H1 (cell line): ENCODE data around the gene PGBD5. TPM values are rescaled to one million over a fixed set of nuclear protein-coding genes. Genes with fewer than 3 reads are reported as not detected.

ENCODE experiments used
- CHD2 ChIP-seq: IDR thresholded peaks from 2 replicates; pipeline ENCODE4 v1.6.1; 2012; ENCODE audit warnings: low read length, improper control_type of control experiment
- CHD7 ChIP-seq: fragments of 300-600 bp; sonication (generic); IDR thresholded peaks from 2 replicates; pipeline ENCODE4 v1.7.1; 2012; ENCODE audit warnings: low read length, moderate library complexity, mild to moderate bottlenecking, inconsistent platforms; ENCODE audit not compliant: insufficient replicate concordance
- JUND ChIP-seq: IDR thresholded peaks from 2 replicates; pipeline ENCODE4 v1.6.1; 2011; ENCODE audit warnings: mild to moderate bottlenecking, improper control_type of control experiment, low read length
- polyA plus RNA-seq, 7 experiments: library from polyadenylated mRNA; depleted of rRNA in 3 of 7; stranded (reverse) in 5 of 7; unstranded in 2 of 7; fragments of >200 nt in 5 of 7; fragments of 200-250 nt in 2 of 7; gene quantifications; 1 replicate in 5 of 7; 2 replicates in 1 of 7; 4 replicates in 1 of 7; pipeline versions ENCODE4 v1.2.1 to v1.2.3, GENCODE V29; 2011 to 2013; ENCODE audit warnings: missing spikeins in 2 of 7, mixed read lengths in 2 of 7
- total RNA-seq: library from RNA; stranded (reverse); fragmentation: NEBNext Ultra II Directional; extraction: Animal tissue kit (Norgen Biotek cat#: 25700); gene quantifications from 2 replicates; pipeline ENCODE4 v1.2.1, GENCODE V29; 2021

Gene PGBD5
- total and polyA plus RNA-seq, 2 of the 8 experiments (the other 6 are each of a cell fraction or from before 2014, with no cell fraction given) = 16.3 to 18.4 TPM

DNA sequence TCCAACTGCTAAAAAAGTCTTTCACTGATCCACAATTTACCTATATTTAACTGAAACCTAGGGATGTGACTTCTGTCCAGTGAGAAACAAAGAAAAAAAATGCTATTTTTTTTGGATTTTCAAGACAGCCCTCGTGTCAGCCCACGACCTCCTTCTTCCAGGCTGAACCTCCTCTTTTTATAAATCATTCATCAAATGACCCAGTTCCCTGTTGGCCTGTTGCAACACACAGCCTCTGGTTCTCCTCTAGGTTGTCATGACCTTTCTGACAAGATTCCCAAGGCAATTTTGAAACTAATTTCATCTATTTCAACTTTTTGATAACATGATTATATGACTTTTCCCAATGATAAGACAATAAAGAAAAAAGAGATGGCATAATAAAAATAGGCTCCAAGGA lies 74.6 kb downstream of the PGBD5 start (continued):
- TF ChIP-seq CHD7 = no peak
- no peak for TF ChIP-seq JUND
- TF ChIP-seq CHD2 = no peak
